Measurements from ENCODE around the gene SYNDIG1. TPM values are rescaled to one million over a fixed set of nuclear protein-coding genes. Genes with fewer than 3 reads are reported as not detected.

The SYNDIG1 gene
- total and polyA plus RNA-seq, 9 of the 15 experiments (the other 6 are each of a cell fraction or from before 2014, with no cell fraction given): not detected

DNA sequence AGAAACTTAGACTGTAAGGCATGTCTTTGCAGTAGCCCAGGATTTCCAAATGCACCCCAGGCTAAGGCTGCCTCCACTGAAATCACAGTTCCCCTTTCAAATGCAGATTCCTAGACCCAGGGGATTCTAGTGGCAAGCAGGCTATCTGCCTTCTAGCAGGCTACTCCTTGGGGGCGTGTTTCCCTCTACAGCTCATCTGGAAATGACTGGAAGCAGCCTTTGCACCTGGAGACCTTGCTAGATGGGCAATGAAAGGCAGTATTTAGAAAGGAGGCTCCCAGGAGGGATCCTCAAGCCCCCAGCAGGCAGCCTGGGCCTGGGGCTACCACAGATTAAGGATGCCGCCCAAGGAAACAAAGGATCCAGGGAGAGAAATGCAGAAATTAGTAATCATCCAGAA, 26.0 kb upstream of the SYNDIG1 start:
- Histone ChIP-seq H3K4me3 (no peak overlapping the region), H3K79me2 (ENCODE audit: control insufficient read depth, insufficient read depth, low read length) (no peaks in the 10 kb centered on the region), H3K9ac (ENCODE audit: insufficient read depth in 1 of 2, low read depth in 2 of 2, low read length in 2 of 2) (no peak overlapping the region), H3K4me1 (replicated peaks in 1 of 2; ENCODE audit: control insufficient read depth in 2 of 2, insufficient read depth in 2 of 2, low read length in 2 of 2) (no peaks in the 10 kb centered on the region), H3K9me3 (replicated peaks; ENCODE audit: control insufficient read depth, insufficient read depth, low read depth, low read length) (no peaks in the 10 kb centered on the region), H3K4me2 (ENCODE audit: insufficient read depth, low read length) (no peak overlapping the region), H3K27me3 (ENCODE audit: control insufficient read depth in 2 of 2, insufficient read depth in 2 of 2, low read length in 2 of 2) (no peaks in the 10 kb centered on the region), H4K20me1 (replicated peaks; ENCODE audit: control insufficient read depth, insufficient read depth, low read length) (no peaks in the 10 kb centered on the region), H3K9me1 (ENCODE audit: control insufficient read depth, insufficient read depth, low read length) (no peaks in the 10 kb centered on the region), H3K36me3 (ENCODE audit: control insufficient read depth, insufficient read depth, low read length) (no peaks in the 10 kb centered on the region), H3K27ac (ENCODE audit: extremely low read depth, low read depth, low read length) (no peak overlapping the region), H2AFZ (ENCODE audit: low read depth, low read length) (no peak overlapping the region)
- TF ChIP-seq ZNF143 (CRISPR knock-in tag; IDR thresholded peaks at IDR 0.05): no peak
- TF ChIP-seq SMAD1 (IDR thresholded peaks at IDR 0.05; ENCODE audit: low read depth, low read length, partially characterized antibody): no peak
- no peak for TF ChIP-seq BRD9 (IDR thresholded peaks at IDR 0.05; ENCODE audit: low read depth, partially characterized antibody)
- TF ChIP-seq TRIM28 (IDR thresholded peaks at IDR 0.05): no peak
- no peak for TF ChIP-seq ARNT (IDR thresholded peaks at IDR 0.05)
- TF ChIP-seq, protein P1, sequence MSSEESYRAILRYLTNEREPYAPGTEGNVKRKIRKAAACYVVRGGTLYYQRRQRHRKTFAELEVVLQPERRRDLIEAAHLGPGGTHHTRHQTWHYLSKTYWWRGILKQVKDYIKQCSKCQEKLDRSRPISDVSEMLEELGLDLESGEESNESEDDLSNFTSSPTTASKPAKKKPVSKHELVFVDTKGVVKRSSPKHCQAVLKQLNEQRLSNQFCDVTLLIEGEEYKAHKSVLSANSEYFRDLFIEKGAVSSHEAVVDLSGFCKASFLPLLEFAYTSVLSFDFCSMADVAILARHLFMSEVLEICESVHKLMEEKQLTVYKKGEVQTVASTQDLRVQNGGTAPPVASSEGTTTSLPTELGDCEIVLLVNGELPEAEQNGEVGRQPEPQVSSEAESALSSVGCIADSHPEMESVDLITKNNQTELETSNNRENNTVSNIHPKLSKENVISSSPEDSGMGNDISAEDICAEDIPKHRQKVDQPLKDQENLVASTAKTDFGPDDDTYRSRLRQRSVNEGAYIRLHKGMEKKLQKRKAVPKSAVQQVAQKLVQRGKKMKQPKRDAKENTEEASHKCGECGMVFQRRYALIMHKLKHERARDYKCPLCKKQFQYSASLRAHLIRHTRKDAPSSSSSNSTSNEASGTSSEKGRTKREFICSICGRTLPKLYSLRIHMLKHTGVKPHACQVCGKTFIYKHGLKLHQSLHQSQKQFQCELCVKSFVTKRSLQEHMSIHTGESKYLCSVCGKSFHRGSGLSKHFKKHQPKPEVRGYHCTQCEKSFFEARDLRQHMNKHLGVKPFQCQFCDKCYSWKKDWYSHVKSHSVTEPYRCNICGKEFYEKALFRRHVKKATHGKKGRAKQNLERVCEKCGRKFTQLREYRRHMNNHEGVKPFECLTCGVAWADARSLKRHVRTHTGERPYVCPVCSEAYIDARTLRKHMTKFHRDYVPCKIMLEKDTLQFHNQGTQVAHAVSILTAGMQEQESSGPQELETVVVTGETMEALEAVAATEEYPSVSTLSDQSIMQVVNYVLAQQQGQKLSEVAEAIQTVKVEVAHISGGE (CRISPR knock-in tag; IDR thresholded peaks at IDR 0.05): no peak
- CTCF ChIA-PET (ENCODE audit: low intra/inter-chr PET ratio): no interaction called here
- DNase-seq (ENCODE audit: extremely low read depth in 1 of 4, low spot score in 3 of 4) (no peak), ATAC-seq (no peak), FAIRE-seq (no peak)
- BruUV-seq (replicated peaks): no TSS peak
- WGBS (ENCODE audit: insufficient coverage, low coverage, missing lambda C conversion rate): 0% methylated on average over 1 of the region's 2 CpGs
- POLR2A ChIA-PET: no interaction called here
- intact Hi-C loops (cut with micrococcal nuclease) (no loop called here), in situ Hi-C loops (cut with MboI) (no loop called here)
